RWPE2 (cell line): ENCODE results near the gene PAPOLB.

Experiments used
- ATAC-seq: fragments of 200-7000 bp; cut with Tn5 transposase; 3 replicates; pipeline ENCODE4 v1.9.1; 2021; ENCODE audit warnings: low read depth
- DNase-seq: peaks from one replicate; pipeline ENCODE4 v3.0.0-alpha.2; 2020; ENCODE audit warnings: low spot score
- H3K27ac ChIP-seq: fragments of 450-650 bp; 2 replicates; pipeline ENCODE4 v1.5.1; 2017; ENCODE audit warnings: mild to moderate bottlenecking; ENCODE audit not compliant: poor library complexity, severe bottlenecking
- H3K27me3 ChIP-seq: fragments of 250-450 bp; sonication (Bioruptor Pico); 2 replicates; pipeline ENCODE4 v1.5.1; 2021; ENCODE audit warnings: mild to moderate bottlenecking, moderate library complexity; ENCODE audit not compliant: insufficient read depth, poor library complexity, severe bottlenecking
- H3K36me3 ChIP-seq: fragments of 250-450 bp; sonication (Bioruptor Pico); 2 replicates; pipeline ENCODE4 v1.5.1; 2020; ENCODE audit warnings: low read depth, mild to moderate bottlenecking, moderate library complexity
- H3K4me1 ChIP-seq: fragments of 250-450 bp; sonication (Bioruptor Pico); 2 replicates; pipeline ENCODE4 v1.5.1; 2021; ENCODE audit warnings: mild to moderate bottlenecking, moderate library complexity; ENCODE audit not compliant: insufficient read depth, poor library complexity, severe bottlenecking
- H3K4me3 ChIP-seq: fragments of 250-450 bp; sonication (Bioruptor Pico); 2 replicates; pipeline ENCODE4 v1.5.1; 2021; ENCODE audit warnings: mild to moderate bottlenecking, moderate library complexity; ENCODE audit not compliant: severe bottlenecking
- H3K9me3 ChIP-seq: fragments of 250-450 bp; sonication (Bioruptor Pico); 2 replicates; pipeline ENCODE4 v1.5.1; 2021; ENCODE audit warnings: mild to moderate bottlenecking, moderate library complexity; ENCODE audit not compliant: severe bottlenecking
- TF ChIP-seq, protein P1 (sequence below): fragments of 450-650 bp; IDR thresholded peaks from one replicate; pipeline ENCODE4 v1.5.1; 2017; ENCODE audit warnings: mild to moderate bottlenecking, moderate library complexity; ENCODE audit not compliant: poor library complexity, severe bottlenecking

PAPOLB gene

DNA sequence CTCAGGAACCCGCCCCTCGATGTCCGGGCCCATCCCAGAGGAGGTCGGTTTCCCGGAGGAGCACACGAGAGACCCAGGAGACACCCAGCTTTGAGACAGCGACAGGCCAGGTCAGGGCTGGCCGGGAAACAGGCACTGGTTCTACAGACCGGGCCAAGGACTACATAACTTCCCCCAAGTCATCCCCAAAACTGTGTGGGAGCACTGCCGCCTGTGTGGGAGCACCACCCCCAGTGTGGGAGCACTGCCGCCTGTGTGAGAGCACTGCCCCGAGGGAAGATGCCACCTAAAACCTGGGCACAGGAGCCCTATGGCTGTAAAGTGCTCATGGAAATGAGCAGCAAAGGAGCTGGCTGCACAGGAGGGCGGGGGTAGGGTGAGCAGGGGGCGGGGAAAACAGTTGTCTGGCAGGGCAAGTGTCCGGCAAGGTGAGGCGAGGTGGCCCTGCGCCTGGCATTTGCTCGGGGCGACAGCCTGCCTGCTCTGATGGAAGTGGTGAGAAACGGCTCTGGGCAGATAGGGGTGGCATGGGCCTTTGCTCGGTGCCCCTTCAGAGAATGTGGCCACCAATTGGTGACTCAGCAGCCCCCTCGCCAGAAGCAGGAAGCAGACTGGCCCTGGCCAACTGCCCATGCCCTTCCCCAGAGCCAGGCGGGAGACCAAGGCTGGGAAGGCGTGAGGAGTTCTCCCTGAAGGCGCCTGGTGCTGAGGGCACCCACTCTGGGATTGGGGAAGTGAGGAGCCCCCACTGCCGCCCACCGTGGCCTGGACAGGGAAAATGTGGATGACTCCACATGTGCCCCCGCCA is 26.2 kb downstream of the PAPOLB start:
- Histone ChIP-seq H3K36me3 (no peaks in the 10 kb centered on the region), H3K4me3 (no peak overlapping the region), H3K4me1 (no peaks in the 10 kb centered on the region), H3K27me3 (no peaks in the 10 kb centered on the region), H3K27ac (no peak overlapping the region), H3K9me3 (no peaks in the 10 kb centered on the region)
- no peak for DNase-seq
- TF ChIP-seq, protein P1, sequence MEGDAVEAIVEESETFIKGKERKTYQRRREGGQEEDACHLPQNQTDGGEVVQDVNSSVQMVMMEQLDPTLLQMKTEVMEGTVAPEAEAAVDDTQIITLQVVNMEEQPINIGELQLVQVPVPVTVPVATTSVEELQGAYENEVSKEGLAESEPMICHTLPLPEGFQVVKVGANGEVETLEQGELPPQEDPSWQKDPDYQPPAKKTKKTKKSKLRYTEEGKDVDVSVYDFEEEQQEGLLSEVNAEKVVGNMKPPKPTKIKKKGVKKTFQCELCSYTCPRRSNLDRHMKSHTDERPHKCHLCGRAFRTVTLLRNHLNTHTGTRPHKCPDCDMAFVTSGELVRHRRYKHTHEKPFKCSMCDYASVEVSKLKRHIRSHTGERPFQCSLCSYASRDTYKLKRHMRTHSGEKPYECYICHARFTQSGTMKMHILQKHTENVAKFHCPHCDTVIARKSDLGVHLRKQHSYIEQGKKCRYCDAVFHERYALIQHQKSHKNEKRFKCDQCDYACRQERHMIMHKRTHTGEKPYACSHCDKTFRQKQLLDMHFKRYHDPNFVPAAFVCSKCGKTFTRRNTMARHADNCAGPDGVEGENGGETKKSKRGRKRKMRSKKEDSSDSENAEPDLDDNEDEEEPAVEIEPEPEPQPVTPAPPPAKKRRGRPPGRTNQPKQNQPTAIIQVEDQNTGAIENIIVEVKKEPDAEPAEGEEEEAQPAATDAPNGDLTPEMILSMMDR: no peak
- ATAC-seq: no peak

DNA sequence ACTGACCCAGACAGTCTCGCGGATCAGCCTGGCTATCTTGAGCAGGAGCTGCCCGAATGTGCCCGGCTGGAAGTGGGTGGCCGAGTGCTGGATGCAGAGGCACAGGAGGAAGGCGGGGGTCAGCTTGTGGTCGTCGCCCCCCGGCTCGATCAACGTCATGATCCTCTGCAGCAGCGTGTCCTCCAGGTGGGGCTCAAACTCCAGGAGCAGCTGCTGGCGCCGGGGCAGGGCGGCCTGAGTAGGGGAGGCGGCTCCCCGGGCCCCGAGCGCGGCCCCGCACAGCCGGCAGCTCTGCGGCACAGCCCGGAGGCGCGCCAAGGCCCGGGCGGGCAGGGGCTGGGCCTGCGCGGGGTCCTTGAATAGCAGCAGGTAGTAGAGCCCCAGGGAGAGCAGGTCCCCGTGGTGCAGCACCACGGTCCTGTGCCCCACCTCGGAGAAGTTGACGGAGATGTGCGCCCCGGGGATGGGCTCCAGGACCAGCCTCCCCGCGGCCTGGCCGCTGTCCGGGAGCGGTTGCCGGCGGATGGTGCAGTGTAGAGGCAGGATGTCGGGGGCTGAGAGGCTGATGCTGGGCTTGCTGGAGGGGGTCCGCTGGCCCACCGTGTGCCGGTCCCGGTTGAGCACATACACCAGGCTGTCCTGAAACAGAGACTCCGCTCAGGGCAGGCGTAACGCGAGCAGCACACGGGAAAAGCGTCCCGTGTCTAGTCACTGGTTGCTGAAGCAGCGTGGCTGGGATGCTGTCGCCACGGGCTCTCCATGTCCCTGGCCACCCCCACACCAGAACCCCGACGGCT is 27.0 kb downstream of the PAPOLB start:
- Histone ChIP-seq H3K27me3 (no peaks in the 10 kb centered on the region), H3K9me3 (no peaks in the 10 kb centered on the region), H3K4me1 (no peaks in the 10 kb centered on the region), H3K36me3 (no peaks in the 10 kb centered on the region), H3K4me3 (no peak overlapping the region), H3K27ac (no peak overlapping the region)
- no peak for ATAC-seq
- DNase-seq: no peak
- TF ChIP-seq, protein P1: no peak

DNA sequence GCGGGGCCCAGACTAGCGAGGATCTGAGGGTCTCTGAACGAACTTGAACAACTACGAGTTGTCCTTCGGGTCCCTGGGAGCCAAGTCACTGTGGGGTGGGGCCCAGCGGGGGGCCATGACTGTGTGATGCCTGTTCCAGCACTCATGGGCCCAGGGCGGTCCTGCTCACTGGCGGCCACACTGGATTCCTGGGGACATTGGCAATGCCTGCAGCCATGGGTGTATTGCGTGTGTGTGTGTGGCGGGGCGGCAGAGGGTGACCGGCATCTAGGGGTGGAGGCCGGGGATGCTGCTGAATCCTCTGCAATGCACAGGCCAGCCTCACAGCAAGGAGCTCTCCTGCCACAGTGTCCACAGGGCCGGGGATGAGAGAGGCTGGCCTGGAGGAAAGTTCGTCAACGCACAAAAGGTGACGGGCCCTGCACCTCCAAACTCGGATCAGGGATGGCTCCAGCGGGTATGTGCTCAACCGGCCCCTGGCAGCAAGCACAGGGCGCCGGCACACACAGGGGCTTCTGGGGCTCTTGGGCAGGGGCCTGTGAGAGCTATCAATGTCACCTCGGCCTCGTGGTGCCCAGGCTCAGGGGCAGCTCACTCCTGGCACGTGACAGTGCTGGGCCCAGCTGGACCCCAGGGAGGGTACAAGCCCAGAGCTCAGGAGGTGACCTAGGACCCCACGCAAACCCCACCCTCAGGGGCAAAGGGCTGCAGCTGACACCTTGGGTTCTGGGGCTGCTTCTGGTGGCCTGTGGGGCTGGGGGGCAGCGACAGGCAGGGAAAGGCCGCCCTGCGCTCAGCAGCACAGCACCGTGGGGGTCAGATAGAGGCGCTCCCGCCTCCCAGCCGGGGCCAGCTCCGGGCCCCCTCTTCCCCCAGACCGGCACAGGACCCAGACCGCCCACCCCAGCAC is 27.9 kb downstream of the PAPOLB start:
- Histone ChIP-seq H3K36me3 (no peaks in the 10 kb centered on the region), H3K27ac (no peak overlapping the region), H3K4me1 (no peaks in the 10 kb centered on the region), H3K27me3 (no peaks in the 10 kb centered on the region), H3K9me3 (no peaks in the 10 kb centered on the region), H3K4me3 (no peak overlapping the region)
- no peak for DNase-seq
- TF ChIP-seq, protein P1: no peak
- ATAC-seq: no peak

DNA sequence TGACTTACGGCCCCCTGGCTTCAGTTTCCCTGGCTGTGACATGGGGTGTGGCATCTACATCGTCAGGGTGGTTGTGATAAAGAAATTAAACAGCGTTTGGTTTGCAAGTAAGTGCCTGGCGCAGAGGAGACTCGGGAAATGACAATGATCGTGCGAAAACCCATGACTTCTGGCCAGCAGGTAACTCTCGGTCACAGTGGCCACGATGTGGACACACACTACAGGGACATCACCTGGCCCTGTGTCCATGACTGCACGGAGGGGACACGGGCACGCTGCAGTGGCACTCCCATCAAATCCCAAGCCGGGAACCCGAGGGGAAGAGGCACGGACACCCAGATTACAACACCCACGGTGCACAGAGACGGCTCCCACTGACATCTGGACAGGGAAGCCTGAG is 28.7 kb downstream of the PAPOLB start:
- Histone ChIP-seq H3K36me3 (no peaks in the 10 kb centered on the region), H3K4me3 (no peak overlapping the region), H3K4me1 (no peaks in the 10 kb centered on the region), H3K27me3 (no peaks in the 10 kb centered on the region), H3K27ac (no peak overlapping the region), H3K9me3 (no peaks in the 10 kb centered on the region)
- TF ChIP-seq, protein P1: no peak
- DNase-seq (no peak), ATAC-seq (no peak)
